AG20443 (cell line): ENCODE results near the gene GOPC.

Experiments
- DNase-seq: peaks from one replicate; pipeline ENCODE4 v3.0.0; 2012; ENCODE audit warnings: low spot score, mixed read lengths

Gene GOPC

DNA sequence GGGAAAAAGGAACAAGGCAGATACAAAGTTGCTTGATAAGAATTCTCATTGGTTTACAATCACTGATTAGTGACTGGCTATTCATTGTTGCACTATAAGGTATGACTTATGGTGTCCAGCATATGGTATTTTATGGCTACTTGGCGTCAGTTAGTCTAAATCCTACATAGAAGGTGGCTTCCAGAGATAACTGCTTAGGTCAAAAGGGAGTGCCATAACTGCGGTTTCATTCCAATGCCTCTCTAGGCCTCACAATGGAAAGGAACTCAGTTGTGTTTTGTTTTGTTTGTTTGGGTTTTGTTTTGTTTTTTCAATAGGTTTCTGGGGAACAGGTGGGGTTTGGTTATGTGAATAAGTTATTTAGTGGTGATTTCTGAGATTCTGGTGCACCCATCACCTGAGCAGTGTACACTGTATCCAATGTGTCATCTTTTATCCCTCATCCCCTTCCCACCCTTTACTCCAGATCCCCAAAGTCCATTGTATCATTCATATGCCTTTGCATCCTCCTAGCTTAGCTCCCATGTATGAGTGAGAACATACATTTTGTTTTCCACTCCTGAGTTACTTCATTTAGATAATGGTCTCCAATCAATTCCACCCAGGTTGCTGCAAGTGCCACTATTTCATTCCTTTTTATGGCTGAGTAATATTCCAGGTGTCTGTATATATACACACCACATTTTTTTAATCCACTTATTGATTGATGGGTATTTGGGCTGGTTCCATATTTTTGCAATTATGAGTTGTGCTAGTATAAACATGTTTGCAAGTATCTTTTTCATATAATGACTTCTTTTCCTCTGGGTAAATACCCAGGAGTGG, 7.0 kb downstream of the GOPC start:
- DNase-seq = no peak

DNA sequence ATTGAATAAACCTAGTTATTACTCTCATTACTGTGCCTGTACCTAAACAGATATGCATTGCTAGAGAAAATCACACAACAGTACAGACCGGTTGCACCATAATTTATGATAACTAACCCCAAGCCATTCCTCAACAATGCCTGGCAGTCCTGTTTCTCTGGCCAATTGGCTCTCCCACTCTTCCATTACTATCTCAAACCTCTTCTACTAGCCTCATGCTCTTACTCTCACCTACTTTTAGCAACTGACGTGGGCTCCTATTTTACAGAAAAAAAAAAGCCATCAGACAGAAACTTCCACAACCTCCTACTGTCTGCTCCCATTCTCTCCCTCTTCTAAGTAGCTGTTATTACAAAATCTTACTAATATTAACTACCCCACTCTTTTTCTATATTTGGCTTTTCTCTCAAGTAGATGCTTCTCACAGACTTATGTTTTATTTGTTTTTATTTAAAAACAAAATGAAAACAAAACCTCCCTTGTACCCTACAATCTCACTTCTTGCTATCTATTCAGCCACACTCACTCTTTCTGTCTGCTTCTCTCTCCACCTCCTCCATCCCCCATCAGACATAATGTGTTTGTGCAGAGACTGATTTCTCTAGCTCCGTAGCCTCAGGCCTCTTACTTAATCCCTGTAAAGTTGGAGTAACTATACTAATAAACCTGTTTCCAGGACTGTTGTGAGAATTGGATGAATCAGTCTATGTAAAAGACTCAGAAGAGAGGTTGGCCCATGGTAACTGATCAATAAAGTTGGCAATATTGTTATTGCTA, 9.1 kb downstream of the GOPC start:
- DNase-seq = no peak

DNA sequence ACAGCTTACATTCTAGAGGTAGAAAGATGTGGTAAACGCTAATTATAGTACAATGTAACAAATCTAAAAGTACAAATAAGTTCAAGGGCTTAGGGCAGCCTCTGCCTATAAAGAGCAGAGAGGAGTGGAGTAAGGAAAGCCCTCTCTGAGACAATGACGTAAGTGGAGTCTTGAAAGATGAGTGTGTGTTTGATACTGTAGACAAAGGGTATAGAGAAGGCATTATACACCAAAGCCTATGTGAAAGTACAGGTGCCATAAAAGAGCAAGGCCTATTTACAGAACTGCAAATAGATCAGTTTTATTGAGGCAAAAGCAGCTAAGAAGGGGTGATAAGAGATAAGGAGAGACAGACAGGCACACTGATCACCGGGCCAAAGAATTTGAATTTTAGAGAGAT, 10.9 kb downstream of the GOPC start:
- DNase-seq = peak; percentile 7

- DNase-seq = no peak
Observed at GRCh38 chr6:117590447-117590846, 11.9 kb downstream of the GOPC start.

DNA sequence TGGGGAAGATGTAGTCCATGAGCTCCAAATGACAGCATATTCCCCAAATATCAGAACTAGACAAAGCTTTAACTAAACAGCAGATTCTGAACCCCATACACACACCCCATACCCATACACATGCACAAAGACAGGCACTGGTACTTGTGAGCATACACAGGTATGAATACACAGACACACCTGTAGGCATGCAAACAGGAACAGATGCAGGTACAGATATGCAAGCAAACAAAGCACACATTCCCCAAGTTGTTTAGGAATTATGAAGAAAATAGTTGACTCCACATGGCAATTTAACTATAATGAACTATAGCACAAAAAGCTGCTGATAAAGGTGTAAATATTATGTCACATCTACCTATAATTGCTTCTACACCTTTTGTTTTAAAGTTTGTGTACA, 16.7 kb downstream of the GOPC start:
- DNase-seq = no peak

- DNase-seq = no peak
Observed at GRCh38 chr6:117574198-117574597, 28.1 kb downstream of the GOPC start.

DNA sequence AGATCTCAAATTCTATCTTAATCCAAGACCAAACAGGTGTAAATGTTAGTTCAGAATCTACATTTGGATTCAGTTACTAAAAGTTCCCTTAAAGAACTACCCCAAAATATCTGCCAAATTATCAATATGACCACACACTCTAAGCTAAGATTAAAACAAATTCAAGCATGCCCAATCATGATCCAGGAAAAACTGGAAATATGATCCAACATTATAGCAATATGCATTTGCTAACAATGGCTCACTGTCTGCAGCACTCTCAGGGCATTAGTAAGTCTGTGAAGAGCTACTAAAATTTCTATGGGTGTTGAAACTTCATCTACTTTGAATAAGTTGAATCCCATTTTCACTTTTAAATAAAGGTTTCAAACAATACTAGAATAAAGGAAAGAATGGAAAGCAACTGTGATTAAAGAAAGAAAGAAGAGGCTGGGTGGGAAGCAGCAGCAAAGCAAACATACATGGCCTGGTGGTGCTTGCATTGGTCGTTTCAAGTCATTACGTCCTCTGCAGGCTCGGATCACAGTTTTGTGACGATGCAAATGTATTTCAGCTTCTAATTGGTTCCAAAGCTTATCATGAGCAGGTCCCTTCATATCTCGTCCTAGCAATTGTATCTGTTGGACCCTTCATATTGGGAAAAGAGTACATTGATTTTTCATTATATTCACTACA, 29.2 kb downstream of the GOPC start:
- no peak for DNase-seq

- DNase-seq = no peak
Observed at GRCh38 chr6:117568831-117569410, 33.4 kb downstream of the GOPC start.

GRCh38 chr6:117568247-117568646, 34.1 kb downstream of the GOPC start:
- DNase-seq = no peak

GRCh38 chr6:117564681-117565080, 37.6 kb downstream of the GOPC start:
- DNase-seq = no peak

- no peak for DNase-seq
Observed at GRCh38 chr6:117561128-117561527, 41.2 kb downstream of the GOPC start.

- no peak for DNase-seq
Observed at GRCh38 chr6:117559299-117559698, 43.0 kb downstream of the GOPC start.

DNA sequence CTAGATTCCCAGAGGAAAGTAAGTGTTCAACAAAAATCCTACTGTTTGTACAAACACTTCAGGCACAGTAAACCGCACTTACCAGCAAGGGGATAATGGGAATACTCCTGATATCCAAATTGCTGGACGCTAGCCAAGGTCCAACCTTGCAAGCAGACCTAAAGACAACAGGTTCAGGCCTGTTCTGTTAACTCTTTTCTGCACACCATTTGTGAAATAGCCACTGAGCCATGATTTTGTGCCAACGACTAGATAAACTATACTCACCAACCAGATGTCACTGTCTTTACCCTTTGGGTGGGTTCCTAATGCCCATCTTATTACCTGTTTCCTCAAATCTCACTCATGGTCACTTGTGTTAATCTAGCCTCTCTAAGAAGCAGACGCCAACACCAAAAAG, 43.5 kb downstream of the GOPC start:
- no peak for DNase-seq

GRCh38 chr6:117557951-117558350, 44.4 kb downstream of the GOPC start:
- no peak for DNase-seq

GRCh38 chr6:117555882-117556498, 46.3 kb downstream of the GOPC start:
- no peak for DNase-seq

DNA sequence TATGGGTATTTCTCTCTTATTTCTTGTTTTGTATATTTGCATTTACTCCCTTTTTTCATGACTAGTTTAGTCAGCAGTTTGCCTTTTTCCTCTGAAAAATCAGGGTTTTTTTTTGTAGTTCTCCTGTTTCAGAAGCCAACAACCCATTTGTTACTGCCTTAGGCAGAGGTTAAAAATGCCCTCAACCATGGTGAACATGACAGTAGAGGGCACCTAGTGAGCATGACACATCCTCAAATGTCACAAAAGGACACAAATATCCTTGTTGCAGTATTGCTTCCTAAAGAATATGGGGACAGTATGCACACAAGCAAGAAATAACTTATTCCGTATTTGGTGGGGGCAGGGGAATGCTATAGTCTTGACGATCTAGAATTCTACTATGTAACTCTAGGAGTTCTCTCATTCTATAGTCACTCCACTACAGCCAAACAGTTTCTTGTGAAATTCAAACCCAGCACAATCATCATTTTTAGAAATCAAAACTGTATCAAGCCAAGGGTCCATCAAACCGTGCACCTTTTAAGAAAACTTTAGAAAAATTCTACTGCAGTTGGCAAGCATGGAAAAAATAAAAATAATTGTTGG, 47.0 kb downstream of the GOPC start:
- DNase-seq = no peak

DNA sequence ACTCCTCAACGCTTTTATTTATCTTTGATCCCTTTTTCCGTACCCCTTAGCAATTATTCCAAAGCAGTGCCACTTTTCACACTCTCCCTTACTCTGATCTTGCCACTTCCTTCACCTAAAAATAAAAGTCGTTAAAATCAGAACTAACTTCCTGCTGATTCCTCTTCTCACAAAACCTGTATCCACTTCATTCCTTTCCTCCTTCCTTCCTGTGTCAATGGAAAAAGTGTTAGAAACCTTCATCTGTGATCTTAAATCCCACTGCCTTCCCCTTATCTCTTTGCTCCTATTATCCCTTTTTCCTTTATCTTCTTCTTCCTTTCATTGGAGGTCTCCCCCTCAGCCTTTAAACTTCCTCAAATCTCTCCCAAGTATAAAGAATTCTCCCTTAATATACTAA, 49.2 kb downstream of the GOPC start:
- no peak for DNase-seq

DNA sequence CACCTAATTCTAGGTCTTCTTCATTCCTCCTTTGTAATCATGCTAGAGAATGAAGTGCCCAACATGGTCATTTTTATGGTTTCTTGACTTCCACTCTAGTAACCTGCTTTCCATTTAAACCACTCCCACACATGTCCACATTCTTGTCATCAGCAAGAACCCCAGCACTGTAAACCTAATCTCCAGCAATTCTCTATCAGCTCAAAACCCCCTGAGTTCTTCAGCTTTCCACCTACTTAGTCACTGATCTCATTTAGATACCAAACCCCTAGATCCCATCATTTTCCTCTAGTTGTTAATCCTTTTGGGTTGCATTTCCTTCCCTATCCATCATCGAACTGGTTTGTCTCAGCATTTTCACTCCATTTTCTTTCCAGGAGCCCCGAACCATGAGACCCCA, 49.7 kb downstream of the GOPC start:
- DNase-seq = no peak

DNA sequence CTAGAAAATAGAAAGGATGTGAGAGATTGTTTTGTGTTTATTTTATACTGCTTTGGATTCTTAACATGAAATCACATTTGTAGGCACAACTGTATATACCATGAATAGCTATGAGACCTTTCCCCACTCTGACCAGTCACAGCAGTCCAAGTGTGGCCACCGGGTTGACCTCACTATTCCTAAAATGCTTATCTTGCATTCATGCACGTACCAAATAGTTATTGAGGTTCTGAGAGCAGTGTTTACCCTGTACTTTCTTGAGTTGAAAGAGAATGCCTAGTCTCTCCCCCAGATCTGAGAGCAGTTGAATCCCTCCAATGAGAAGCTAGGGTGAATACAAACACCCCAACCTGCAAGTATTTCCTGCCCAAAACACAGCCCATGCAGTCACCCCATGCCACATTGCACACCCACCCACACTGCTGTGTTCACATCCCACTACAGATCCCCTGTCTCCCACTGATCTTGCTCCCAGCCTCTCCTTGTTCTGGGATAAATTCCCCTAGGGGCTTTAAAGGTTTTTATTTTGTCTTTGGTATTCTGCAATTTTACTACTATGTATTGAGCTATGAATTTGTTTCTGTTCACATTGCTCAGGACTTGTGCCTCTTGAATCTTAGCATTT, 51.6 kb downstream of the GOPC start:
- DNase-seq = no peak

DNA sequence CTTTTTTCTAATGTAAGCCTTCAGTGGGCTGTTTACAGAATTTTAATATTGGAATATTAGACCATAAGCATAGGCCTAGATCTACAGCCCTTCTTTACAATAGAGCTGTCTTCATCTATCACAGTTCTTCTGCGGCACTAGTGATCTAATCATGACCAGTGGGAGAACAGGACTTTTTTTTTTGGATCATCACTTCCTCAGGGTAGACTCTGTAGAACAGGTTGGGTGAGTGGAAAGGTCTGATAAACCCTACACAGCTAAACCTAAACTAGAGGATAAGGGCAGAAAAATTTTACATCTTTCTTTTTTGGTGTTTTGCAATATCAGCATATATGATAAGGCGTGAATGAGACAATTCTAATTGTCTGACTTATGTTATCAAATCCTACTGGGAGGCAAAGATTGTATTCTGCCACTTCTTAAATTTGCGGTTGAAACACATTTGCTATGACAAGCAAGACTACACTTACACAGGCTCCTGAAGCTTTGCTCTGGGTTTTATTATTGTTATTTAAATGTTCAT, 52.2 kb downstream of the GOPC start:
- no peak for DNase-seq

- no peak for DNase-seq
Observed at GRCh38 chr6:117549611-117550010, 52.7 kb downstream of the GOPC start.
